Measurements from ENCODE around the gene EHD4.

Gene EHD4

GRCh38 chr15:41874736-41875135 is 97.6 kb downstream of the EHD4 start:
- DNase-seq (no peak), ATAC-seq (ENCODE audit: insufficient read depth, low read depth) (no peak)
- Histone ChIP-seq H3K4me2 (ENCODE audit: insufficient read depth, low read length) (no peak overlapping the region), H3K4me3 (ENCODE audit: low read depth in 1 of 2, low read length in 2 of 2) (no peak overlapping the region), H3K27ac (ENCODE audit: low read length) (no peak overlapping the region), H2AFZ (ENCODE audit: low read depth, low read length) (no peak overlapping the region), H3K9ac (ENCODE audit: low read depth, low read length) (no peak overlapping the region), H3K4me1 (ENCODE audit: insufficient read depth, low read length) (no peaks in the 10 kb centered on the region), H3K27me3 (ENCODE audit: insufficient read depth, low read length, poor library complexity) (no peaks in the 10 kb centered on the region), H3K9me3 (ENCODE audit: insufficient read depth, low read length, severe bottlenecking) (no peaks in the 10 kb centered on the region), H3K36me3 (ENCODE audit: insufficient read depth, low read length) (no peaks in the 10 kb centered on the region), H4K20me1 (ENCODE audit: insufficient read depth, low read length) (no peaks in the 10 kb centered on the region; the same call in 1 of the 2 replicates), H3K79me2 (ENCODE audit: insufficient read depth, low read length) (no peaks in the 10 kb centered on the region)
- TF ChIP-seq EZH2 (IDR thresholded peaks at IDR 0.05; ENCODE audit: borderline replicate concordance, low read depth, low read length, severe bottlenecking): no peak
- no peak for TF ChIP-seq CTCF (IDR thresholded peaks at IDR 0.05; ENCODE audit: borderline replicate concordance, extremely low read depth, low read length, poor library complexity, severe bottlenecking)

- H3K79me2 ChIP-seq (ENCODE audit: insufficient read depth, low read length): no peaks in the 10 kb centered on the region
- no peaks in the 10 kb centered on the region; the same call in 1 of the 2 replicates for H4K20me1 ChIP-seq (ENCODE audit: insufficient read depth, low read length)
- H3K4me1 ChIP-seq (ENCODE audit: insufficient read depth, low read length): no peaks in the 10 kb centered on the region
- TF ChIP-seq CTCF (IDR thresholded peaks at IDR 0.05; ENCODE audit: borderline replicate concordance, extremely low read depth, low read length, poor library complexity, severe bottlenecking): no peak
- TF ChIP-seq EZH2 (IDR thresholded peaks at IDR 0.05; ENCODE audit: borderline replicate concordance, low read depth, low read length, severe bottlenecking): no peak
- no peak overlapping the region for H3K4me3 ChIP-seq (ENCODE audit: low read depth in 1 of 2, low read length in 2 of 2)
- H2AFZ ChIP-seq (ENCODE audit: low read depth, low read length): no peak overlapping the region
- no peaks in the 10 kb centered on the region for H3K27me3 ChIP-seq (ENCODE audit: insufficient read depth, low read length, poor library complexity)
- H3K27ac ChIP-seq (ENCODE audit: low read length): no peak overlapping the region
- H3K9ac ChIP-seq (ENCODE audit: low read depth, low read length): no peak overlapping the region
- DNase-seq (no peak), ATAC-seq (ENCODE audit: insufficient read depth, low read depth) (no peak)
- H3K4me2 ChIP-seq (ENCODE audit: insufficient read depth, low read length): no peak overlapping the region
- H3K36me3 ChIP-seq (ENCODE audit: insufficient read depth, low read length): no peaks in the 10 kb centered on the region
- no peaks in the 10 kb centered on the region for H3K9me3 ChIP-seq (ENCODE audit: insufficient read depth, low read length, severe bottlenecking)
Observed at GRCh38 chr15:41873711-41874110, 98.6 kb downstream of the EHD4 start.

DNA sequence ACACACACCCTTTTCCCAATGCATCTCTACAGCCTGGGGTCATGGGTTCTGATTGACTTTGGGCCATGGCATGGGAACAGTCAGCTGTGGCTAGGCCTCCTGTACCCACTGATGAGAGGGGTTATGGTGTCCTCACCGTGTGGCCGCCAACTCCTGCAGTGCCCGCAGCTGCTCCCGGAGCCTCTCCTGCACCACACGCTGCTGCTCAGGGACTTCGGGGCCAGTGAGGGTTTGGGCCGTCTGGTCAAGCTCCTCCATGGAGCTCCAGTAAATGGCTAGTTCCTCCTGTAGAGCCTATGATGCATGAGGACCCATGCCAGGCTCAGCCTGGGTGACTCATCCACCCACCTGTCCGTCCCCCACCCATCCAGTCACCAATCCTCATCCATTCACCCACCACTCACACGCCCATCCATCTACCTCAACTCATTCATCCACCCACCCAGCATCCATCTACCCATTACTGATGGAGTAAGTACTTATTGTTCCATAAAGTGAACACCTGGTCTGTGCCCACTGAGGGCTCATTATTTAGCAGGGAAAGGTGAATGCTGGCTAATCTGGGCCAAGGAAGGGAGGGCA is 100.1 kb downstream of the EHD4 start:
- no peak for DNase-seq
- H3K9me3 ChIP-seq (ENCODE audit: insufficient read depth, low read length, severe bottlenecking): no peaks in the 10 kb centered on the region
- H3K79me2 ChIP-seq (ENCODE audit: insufficient read depth, low read length): no peaks in the 10 kb centered on the region
- H3K36me3 ChIP-seq (ENCODE audit: insufficient read depth, low read length): no peaks in the 10 kb centered on the region
- H3K9ac ChIP-seq (ENCODE audit: low read depth, low read length): no peak overlapping the region
- no peak overlapping the region for H3K27ac ChIP-seq (ENCODE audit: low read length)
- no peaks in the 10 kb centered on the region for H3K27me3 ChIP-seq (ENCODE audit: insufficient read depth, low read length, poor library complexity)
- no peak overlapping the region for H2AFZ ChIP-seq (ENCODE audit: low read depth, low read length)
- no peaks in the 10 kb centered on the region for H3K4me1 ChIP-seq (ENCODE audit: insufficient read depth, low read length)
- TF ChIP-seq CTCF (IDR thresholded peaks at IDR 0.05; ENCODE audit: borderline replicate concordance, extremely low read depth, low read length, poor library complexity, severe bottlenecking): no peak
- no peak for TF ChIP-seq EZH2 (IDR thresholded peaks at IDR 0.05; ENCODE audit: borderline replicate concordance, low read depth, low read length, severe bottlenecking)
- ATAC-seq (ENCODE audit: insufficient read depth, low read depth): no peak
- no peak overlapping the region for H3K4me2 ChIP-seq (ENCODE audit: insufficient read depth, low read length)
- no peak overlapping the region for H3K4me3 ChIP-seq (ENCODE audit: low read depth in 1 of 2, low read length in 2 of 2)
- no peaks in the 10 kb centered on the region; the same call in 1 of the 2 replicates for H4K20me1 ChIP-seq (ENCODE audit: insufficient read depth, low read length)

All from DND-41 (cell line).